ENCODE data around the gene FARSA. TPM values are rescaled to one million over a fixed set of nuclear protein-coding genes. Genes with fewer than 3 reads are reported as not detected.

FARSA gene
- total and polyA plus RNA-seq, 2 of the 4 experiments (the other 2 are of a cell fraction): 49.3 to 80.9 TPM

DNA sequence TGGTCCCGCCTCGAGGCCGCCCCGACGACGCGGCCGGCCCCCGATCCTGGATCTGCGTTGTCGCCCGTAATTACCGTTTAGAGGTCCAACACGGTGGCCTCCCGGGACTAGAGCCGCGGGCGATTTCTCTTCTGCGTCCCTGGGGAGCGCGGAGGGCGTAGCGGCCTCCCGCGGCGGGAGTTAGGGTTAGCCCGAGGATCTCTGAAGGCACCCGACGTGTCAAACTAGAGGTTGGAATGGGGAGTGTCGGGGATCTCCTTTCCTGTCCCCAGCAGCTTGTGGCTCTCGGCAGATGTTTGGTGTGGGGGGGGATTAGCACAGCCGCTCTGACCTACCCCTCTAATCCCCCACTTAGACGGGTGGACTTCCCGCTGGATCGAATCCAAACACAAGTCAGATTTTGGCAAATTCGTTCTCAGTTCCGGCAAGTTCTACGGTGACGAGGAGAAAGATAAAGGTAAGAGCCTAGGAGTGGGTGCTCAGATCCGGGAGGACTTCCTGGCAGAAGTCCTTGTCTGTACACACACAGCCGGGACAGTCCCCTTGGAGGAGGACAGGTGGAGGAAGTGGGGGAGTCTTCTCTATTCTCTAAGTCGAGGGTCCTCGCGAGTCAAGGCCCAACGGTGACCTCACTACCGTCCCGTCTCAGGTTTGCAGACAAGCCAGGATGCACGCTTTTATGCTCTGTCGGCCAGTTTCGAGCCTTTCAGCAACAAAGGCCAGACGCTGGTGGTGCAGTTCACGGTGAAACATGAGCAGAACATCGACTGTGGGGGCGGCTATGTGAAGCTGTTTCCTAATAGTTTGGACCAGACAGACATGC is 5.5 kb upstream of the FARSA start:
- peak; percentile 66 for DNase-seq
- H2AK9ac ChIP-seq (replicated peaks; ENCODE audit: low read depth, low read length, poor library complexity): peak overlapping the region; percentile 100
- peak overlapping the region; percentile 64 for H3K23ac ChIP-seq (ENCODE audit: low read depth, low read length)
- peak overlapping the region; percentile 90 for H3K27ac ChIP-seq (ENCODE audit: insufficient read depth, low read length)
- no peak overlapping the region for H2BK15ac ChIP-seq (ENCODE audit: low read depth, low read length)
- in situ Hi-C loops (cut with MboI; ENCODE audit: low sequenced_read_pairs) (no loop called here), dilution Hi-C loops (cut with HindIII; ENCODE audit: low sequenced_read_pairs, unreplicated experiment) (no loop called here), intact Hi-C loops (cut with micrococcal nuclease) (no loop called here)
- H4K8ac ChIP-seq (ENCODE audit: low read depth in 2 of 2, low read length in 2 of 2): peak overlapping the region; percentile 53 to 86
- H3K9me1 ChIP-seq (ENCODE audit: insufficient read depth, low read length): peaks cover 15% of the 10 kb centered on the region
- H3K4me2 ChIP-seq (ENCODE audit: low read depth, low read length): peak overlapping the region; percentile 85
- peak overlapping the region; percentile 90 for H2AFZ ChIP-seq (replicated peaks; ENCODE audit: low read length, poor library complexity)
- H4K5ac ChIP-seq (ENCODE audit: low read depth, low read length): peak overlapping the region; percentile 43; the same call in 1 of the 2 replicates
- peaks cover 15% of the 10 kb centered on the region for H3K4me1 ChIP-seq (ENCODE audit: control insufficient read depth, insufficient read depth, low read length)
- ChIA-PET POLR2A (ENCODE audit: unreplicated experiment) (interaction anchor here (0.6 kb wide), 1 partner anchor 223 kb away, joined by 9 read pairs; no protein-coding TSS in a partner anchor), CTCF (interaction anchor here (0.6 to 0.7 kb wide), 2 partner anchors 42 to 120 kb away, joined by 3 read pairs; no protein-coding TSS in a partner anchor)
- H2AK5ac ChIP-seq (ENCODE audit: low read depth, low read length): peak overlapping the region; percentile 98
- peaks cover 5 to 53% of the 10 kb centered on the region in 2 experiments; a peak in 3 of 4 replicates for H3K79me1 ChIP-seq (ENCODE audit: low read depth in 1 of 2, low read length in 2 of 2)
- peak overlapping the region; percentile 80 for H3K56ac ChIP-seq (ENCODE audit: extremely low read depth, insufficient read depth, low read length)
- H2BK5ac ChIP-seq (ENCODE audit: low read depth, low read length, poor library complexity, severe bottlenecking): peak overlapping the region; percentile 80
- no peak overlapping the region; the same call in 1 of the 2 replicates for H3K18ac ChIP-seq (ENCODE audit: low read depth, low read length)
- peak overlapping the region; percentile 92 for H3K4ac ChIP-seq (ENCODE audit: low read depth, low read length)
- TSS peak; percentile 91 for BruUV-seq (replicated peaks)
- peak overlapping the region; percentile 89 for H4K91ac ChIP-seq (ENCODE audit: insufficient read depth, low read depth, low read length)
- no peaks in the 10 kb centered on the region for H3K27me3 ChIP-seq (ENCODE audit: control insufficient read depth, insufficient read depth, low read length)
- peak overlapping the region; percentile 96 for H3K14ac ChIP-seq (replicated peaks; ENCODE audit: low read depth, low read length)
- peaks cover 41% of the 10 kb centered on the region for H3K36me3 ChIP-seq (ENCODE audit: control insufficient read depth, insufficient read depth, low read length)
- peak overlapping the region; percentile 80 for H3K4me3 ChIP-seq (ENCODE audit: insufficient read depth, low read depth, low read length)
- no peaks in the 10 kb centered on the region for H3K9me3 ChIP-seq (ENCODE audit: control insufficient read depth, insufficient read depth, low read length)
- peak overlapping the region; percentile 8; the same call in 1 of the 2 replicates for H2BK120ac ChIP-seq (ENCODE audit: low read depth, low read length)
- no peak overlapping the region for H2BK20ac ChIP-seq (ENCODE audit: low read depth, low read length)
- H3K9ac ChIP-seq (ENCODE audit: low read depth, low read length): peak overlapping the region; percentile 95
- peak; percentile 9 for ATAC-seq (ENCODE audit: low read depth)
- 0% methylated on average over 27 of the region's 54 CpGs; no CpG with 5 or more reads in 1 of the 2 experiments for WGBS, 2 experiments (ENCODE audit: extremely low coverage in 2 of 2, insufficient read length in 1 of 2)
- peaks cover 54% of the 10 kb centered on the region for H4K20me1 ChIP-seq (ENCODE audit: insufficient read depth, low read length)
- TF ChIP-seq MAFK (IDR thresholded peaks at IDR 0.05; ENCODE audit: low read depth, low read length) (no peak), CEBPB (IDR thresholded peaks at IDR 0.05; ENCODE audit: low read depth, low read length) (peak; percentile 41; the same call in 1 of the 2 replicates), CHD1 (IDR thresholded peaks at IDR 0.05; ENCODE audit: low read depth, low read length) (0 out of 2 replicates have a peak, but pooled peaks have one; percentile 55), MXI1 (IDR thresholded peaks at IDR 0.05; ENCODE audit: borderline replicate concordance, low read depth, low read length) (peak; percentile 71), RFX5 (IDR thresholded peaks at IDR 0.05; ENCODE audit: low read depth, low read length) (no peak), FOS (IDR thresholded peaks at IDR 0.05; ENCODE audit: low read depth, low read length) (no peak), NFE2L2 (IDR thresholded peaks at IDR 0.05; ENCODE audit: low read depth, low read length) (no peak), SMC3 (IDR thresholded peaks at IDR 0.05; ENCODE audit: low read depth, low read length) (no peak), POLR2A (IDR thresholded peaks at IDR 0.05; ENCODE audit: low read depth, low read length) (no peak), MAZ (IDR thresholded peaks at IDR 0.05; ENCODE audit: borderline replicate concordance, low read depth, low read length) (no peak)
- TF ChIP-seq, protein P1, sequence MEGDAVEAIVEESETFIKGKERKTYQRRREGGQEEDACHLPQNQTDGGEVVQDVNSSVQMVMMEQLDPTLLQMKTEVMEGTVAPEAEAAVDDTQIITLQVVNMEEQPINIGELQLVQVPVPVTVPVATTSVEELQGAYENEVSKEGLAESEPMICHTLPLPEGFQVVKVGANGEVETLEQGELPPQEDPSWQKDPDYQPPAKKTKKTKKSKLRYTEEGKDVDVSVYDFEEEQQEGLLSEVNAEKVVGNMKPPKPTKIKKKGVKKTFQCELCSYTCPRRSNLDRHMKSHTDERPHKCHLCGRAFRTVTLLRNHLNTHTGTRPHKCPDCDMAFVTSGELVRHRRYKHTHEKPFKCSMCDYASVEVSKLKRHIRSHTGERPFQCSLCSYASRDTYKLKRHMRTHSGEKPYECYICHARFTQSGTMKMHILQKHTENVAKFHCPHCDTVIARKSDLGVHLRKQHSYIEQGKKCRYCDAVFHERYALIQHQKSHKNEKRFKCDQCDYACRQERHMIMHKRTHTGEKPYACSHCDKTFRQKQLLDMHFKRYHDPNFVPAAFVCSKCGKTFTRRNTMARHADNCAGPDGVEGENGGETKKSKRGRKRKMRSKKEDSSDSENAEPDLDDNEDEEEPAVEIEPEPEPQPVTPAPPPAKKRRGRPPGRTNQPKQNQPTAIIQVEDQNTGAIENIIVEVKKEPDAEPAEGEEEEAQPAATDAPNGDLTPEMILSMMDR (conservative IDR thresholded peaks at IDR 0.05; ENCODE audit: low read depth, low read length): peak; percentile 28; the same call in 1 of the 2 replicates
- TF ChIP-seq, protein P2, sequence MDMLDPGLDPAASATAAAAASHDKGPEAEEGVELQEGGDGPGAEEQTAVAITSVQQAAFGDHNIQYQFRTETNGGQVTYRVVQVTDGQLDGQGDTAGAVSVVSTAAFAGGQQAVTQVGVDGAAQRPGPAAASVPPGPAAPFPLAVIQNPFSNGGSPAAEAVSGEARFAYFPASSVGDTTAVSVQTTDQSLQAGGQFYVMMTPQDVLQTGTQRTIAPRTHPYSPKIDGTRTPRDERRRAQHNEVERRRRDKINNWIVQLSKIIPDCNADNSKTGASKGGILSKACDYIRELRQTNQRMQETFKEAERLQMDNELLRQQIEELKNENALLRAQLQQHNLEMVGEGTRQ (IDR thresholded peaks at IDR 0.05; ENCODE audit: low read depth, low read length): no peak
- TF ChIP-seq, protein P3, sequence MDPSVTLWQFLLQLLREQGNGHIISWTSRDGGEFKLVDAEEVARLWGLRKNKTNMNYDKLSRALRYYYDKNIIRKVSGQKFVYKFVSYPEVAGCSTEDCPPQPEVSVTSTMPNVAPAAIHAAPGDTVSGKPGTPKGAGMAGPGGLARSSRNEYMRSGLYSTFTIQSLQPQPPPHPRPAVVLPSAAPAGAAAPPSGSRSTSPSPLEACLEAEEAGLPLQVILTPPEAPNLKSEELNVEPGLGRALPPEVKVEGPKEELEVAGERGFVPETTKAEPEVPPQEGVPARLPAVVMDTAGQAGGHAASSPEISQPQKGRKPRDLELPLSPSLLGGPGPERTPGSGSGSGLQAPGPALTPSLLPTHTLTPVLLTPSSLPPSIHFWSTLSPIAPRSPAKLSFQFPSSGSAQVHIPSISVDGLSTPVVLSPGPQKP (IDR thresholded peaks at IDR 0.05; ENCODE audit: borderline replicate concordance, low read depth, low read length): no peak

Measured in IMR-90 (cell line).